ENCODE data around the gene SUPV3L1. TPM values are rescaled to one million over a fixed set of nuclear protein-coding genes. Genes with fewer than 3 reads are reported as not detected.
A peak's percentile ranks its signal among the peaks of the same experiment; 100 is the strongest.

SUPV3L1 gene
- total and polyA plus RNA-seq, 9 of the 15 experiments (the other 6 are each of a cell fraction or from before 2014, with no cell fraction given) = 45.2 to 156 (median 92.6) TPM

GRCh38 chr10:69215405-69216171 is 35.6 kb downstream of the SUPV3L1 start:
- Histone ChIP-seq H2AFZ (ENCODE audit: low read depth, low read length) (peak overlapping the region; percentile 56), H3K27me3 (ENCODE audit: control insufficient read depth in 2 of 2, insufficient read depth in 2 of 2, low read length in 2 of 2) (no peaks in the 10 kb centered on the region), H3K9ac (ENCODE audit: insufficient read depth in 1 of 2, low read depth in 2 of 2, low read length in 2 of 2) (no peak overlapping the region), H3K79me2 (ENCODE audit: control insufficient read depth, insufficient read depth, low read length) (no peaks in the 10 kb centered on the region), H3K4me2 (ENCODE audit: insufficient read depth, low read length) (no peak overlapping the region), H3K36me3 (ENCODE audit: control insufficient read depth, insufficient read depth, low read length) (no peaks in the 10 kb centered on the region), H3K4me1 (replicated peaks in 1 of 2; ENCODE audit: control insufficient read depth in 2 of 2, insufficient read depth in 2 of 2, low read length in 2 of 2) (peaks cover 3 to 44% of the 10 kb centered on the region in 2 experiments), H3K27ac (ENCODE audit: extremely low read depth, low read depth, low read length) (no peak overlapping the region), H3K9me3 (replicated peaks; ENCODE audit: control insufficient read depth, insufficient read depth, low read depth, low read length) (no peaks in the 10 kb centered on the region), H4K20me1 (replicated peaks; ENCODE audit: control insufficient read depth, insufficient read depth, low read length) (no peaks in the 10 kb centered on the region), H3K4me3 (no peak overlapping the region), H3K9me1 (ENCODE audit: control insufficient read depth, insufficient read depth, low read length) (no peaks in the 10 kb centered on the region)
- 21% methylated on average over 10 of the region's 10 CpGs for WGBS (ENCODE audit: insufficient coverage, low coverage, missing lambda C conversion rate)
- ATAC-seq (no peak), FAIRE-seq (no peak), DNase-seq (ENCODE audit: extremely low read depth in 1 of 4, low spot score in 3 of 4) (peak in 1 of 4 experiments; percentile 25)
- intact Hi-C loops (cut with micrococcal nuclease) = loop anchor here (2.0 to 5.0 kb wide), 2 partner anchors 93 to 123 kb away; partner anchors contain the start of gene VPS26A
- ChIA-PET CTCF (ENCODE audit: low intra/inter-chr PET ratio) (interaction anchor here (0.7 kb wide), 1 partner anchor 10 kb away, joined by 3 read pairs; no protein-coding TSS in a partner anchor), POLR2A (interaction anchor here (1.2 kb wide), 1 partner anchor 11 kb away, joined by 5 read pairs; no protein-coding TSS in a partner anchor)
- in situ Hi-C loops (cut with MboI) = no loop called here
- BruUV-seq (replicated peaks) = no TSS peak
- TF ChIP-seq SETDB1 (IDR thresholded peaks at IDR 0.05; ENCODE audit: low read length) (no peak), TEAD2 (tag; IDR thresholded peaks at IDR 0.05) (no peak), ARHGAP35 (IDR thresholded peaks at IDR 0.05; ENCODE audit: partially characterized antibody) (no peak), NR2C2 (CRISPR knock-in tag; IDR thresholded peaks at IDR 0.05) (no peak), NR2C2 (tag; IDR thresholded peaks at IDR 0.05) (peak; percentile 66; the same call in 1 of the 2 replicates), WHSC1 (IDR thresholded peaks at IDR 0.05; ENCODE audit: low read length) (no peak), KAT2B (IDR thresholded peaks at IDR 0.05; ENCODE audit: low read depth, low read length) (no peak), ZNF518B (CRISPR knock-in tag; IDR thresholded peaks at IDR 0.05) (0 out of 2 replicates have a peak, but pooled peaks have one; percentile 14), KDM1A (IDR thresholded peaks at IDR 0.05) (no peak), HMG20A (CRISPR knock-in tag; conservative IDR thresholded peaks at IDR 0.05) (no peak), E4F1 (CRISPR knock-in tag; IDR thresholded peaks at IDR 0.05; ENCODE audit: borderline replicate concordance) (0 out of 2 replicates have a peak, but pooled peaks have one; percentile 40)
- TF ChIP-seq, protein P1, sequence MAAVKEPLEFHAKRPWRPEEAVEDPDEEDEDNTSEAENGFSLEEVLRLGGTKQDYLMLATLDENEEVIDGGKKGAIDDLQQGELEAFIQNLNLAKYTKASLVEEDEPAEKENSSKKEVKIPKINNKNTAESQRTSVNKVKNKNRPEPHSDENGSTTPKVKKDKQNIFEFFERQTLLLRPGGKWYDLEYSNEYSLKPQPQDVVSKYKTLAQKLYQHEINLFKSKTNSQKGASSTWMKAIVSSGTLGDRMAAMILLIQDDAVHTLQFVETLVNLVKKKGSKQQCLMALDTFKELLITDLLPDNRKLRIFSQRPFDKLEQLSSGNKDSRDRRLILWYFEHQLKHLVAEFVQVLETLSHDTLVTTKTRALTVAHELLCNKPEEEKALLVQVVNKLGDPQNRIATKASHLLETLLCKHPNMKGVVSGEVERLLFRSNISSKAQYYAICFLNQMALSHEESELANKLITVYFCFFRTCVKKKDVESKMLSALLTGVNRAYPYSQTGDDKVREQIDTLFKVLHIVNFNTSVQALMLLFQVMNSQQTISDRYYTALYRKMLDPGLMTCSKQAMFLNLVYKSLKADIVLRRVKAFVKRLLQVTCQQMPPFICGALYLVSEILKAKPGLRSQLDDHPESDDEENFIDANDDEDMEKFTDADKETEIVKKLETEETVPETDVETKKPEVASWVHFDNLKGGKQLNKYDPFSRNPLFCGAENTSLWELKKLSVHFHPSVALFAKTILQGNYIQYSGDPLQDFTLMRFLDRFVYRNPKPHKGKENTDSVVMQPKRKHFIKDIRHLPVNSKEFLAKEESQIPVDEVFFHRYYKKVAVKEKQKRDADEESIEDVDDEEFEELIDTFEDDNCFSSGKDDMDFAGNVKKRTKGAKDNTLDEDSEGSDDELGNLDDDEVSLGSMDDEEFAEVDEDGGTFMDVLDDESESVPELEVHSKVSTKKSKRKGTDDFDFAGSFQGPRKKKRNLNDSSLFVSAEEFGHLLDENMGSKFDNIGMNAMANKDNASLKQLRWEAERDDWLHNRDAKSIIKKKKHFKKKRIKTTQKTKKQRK (IDR thresholded peaks at IDR 0.05; ENCODE audit: borderline replicate concordance, low read depth, low read length) = no peak

Measured in K562 (cell line).